ENCODE data around the gene CDSN.

GRCh38 chr6:31169123-31169857 is 49.0 kb upstream of the CDSN start:
- TF ChIP-seq CTCF (conservative IDR thresholded peaks at IDR 0.05): no peak
- no peak for TF ChIP-seq ZFX (IDR thresholded peaks at IDR 0.05)
